Measurements from ENCODE around the gene MTHFR.

DNA sequence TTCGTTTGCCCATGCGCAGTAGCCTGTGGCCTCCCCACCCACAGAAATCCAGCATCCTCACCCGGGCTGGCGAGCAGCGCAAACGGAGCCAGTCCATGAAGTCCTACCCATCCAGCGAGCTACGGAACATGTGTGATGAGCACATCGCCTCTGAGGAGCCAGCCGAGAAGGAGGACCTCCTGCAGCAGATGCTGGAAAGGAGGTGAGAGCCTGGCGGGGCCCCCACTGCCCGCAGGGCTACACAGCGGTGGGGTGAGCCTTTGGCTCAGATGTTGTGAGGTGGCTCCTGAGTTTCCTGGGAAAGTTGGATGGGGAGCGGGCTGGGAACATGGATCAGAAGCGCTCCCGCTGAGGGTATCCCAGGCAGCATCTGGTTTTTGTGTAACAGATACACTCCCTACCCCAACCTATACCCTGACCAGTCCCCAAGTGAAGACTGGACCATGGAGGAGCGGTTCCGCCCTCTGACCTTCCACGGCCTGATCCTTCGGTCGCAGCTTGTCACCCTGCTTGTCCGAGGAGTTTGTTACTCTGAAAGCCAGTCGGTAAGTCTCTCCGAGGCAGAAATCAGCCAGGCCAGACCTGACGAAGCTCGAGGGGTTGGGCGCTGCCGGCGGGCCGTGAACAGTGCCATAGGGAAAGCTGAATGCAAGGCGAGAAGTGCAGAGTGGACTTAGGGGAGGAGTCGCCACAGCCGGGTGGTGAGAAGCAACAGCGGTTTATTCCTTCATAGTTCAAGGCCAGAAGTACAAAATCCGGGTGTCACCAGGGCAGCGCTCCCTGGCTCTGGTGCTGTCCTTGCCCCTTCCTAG, 31.4 kb upstream of the MTHFR start:
- TF ChIP-seq, protein P1, sequence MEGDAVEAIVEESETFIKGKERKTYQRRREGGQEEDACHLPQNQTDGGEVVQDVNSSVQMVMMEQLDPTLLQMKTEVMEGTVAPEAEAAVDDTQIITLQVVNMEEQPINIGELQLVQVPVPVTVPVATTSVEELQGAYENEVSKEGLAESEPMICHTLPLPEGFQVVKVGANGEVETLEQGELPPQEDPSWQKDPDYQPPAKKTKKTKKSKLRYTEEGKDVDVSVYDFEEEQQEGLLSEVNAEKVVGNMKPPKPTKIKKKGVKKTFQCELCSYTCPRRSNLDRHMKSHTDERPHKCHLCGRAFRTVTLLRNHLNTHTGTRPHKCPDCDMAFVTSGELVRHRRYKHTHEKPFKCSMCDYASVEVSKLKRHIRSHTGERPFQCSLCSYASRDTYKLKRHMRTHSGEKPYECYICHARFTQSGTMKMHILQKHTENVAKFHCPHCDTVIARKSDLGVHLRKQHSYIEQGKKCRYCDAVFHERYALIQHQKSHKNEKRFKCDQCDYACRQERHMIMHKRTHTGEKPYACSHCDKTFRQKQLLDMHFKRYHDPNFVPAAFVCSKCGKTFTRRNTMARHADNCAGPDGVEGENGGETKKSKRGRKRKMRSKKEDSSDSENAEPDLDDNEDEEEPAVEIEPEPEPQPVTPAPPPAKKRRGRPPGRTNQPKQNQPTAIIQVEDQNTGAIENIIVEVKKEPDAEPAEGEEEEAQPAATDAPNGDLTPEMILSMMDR (IDR thresholded peaks at IDR 0.05) = no peak
- TF ChIP-seq POLR2A (IDR thresholded peaks at IDR 0.05) = no peak
